CD4-positive, CD25-positive, alpha-beta regulatory T cell (primary cell): ENCODE data around the gene B3GALT5. TPM values are rescaled to one million over a fixed set of nuclear protein-coding genes. Genes with fewer than 3 reads are reported as not detected.

Experiments
- ATAC-seq, 2 donors: fragments of 150-1000 bp; cut with Tn5 transposase; one replicate each; pipeline ENCODE4 v1.10.0; 2021; ENCODE audit warnings: low read depth in 2 of 2, moderate number of reproducible peaks in 2 of 2, moderate library complexity in 1 of 2
- DNase-seq, 3 donors: peaks; one replicate each; pipeline versions ENCODE4 v3.0.0 to v3.0.0-alpha.2; 2012 to 2022; ENCODE audit warnings: mixed read lengths in 1 of 3
- H3K27ac ChIP-seq: one replicate; pipeline ENCODE4 v1.7.0; 2013; ENCODE audit warnings: mild to moderate bottlenecking, low read length; ENCODE audit not compliant: insufficient read depth, poor library complexity, severe bottlenecking
- H3K27me3 ChIP-seq: one replicate; pipeline ENCODE4 v1.7.0; 2013; ENCODE audit warnings: low read length; ENCODE audit not compliant: control insufficient read depth, insufficient read depth
- H3K36me3 ChIP-seq: one replicate; pipeline ENCODE4 v1.7.0; 2013; ENCODE audit warnings: mild to moderate bottlenecking, low read length, moderate library complexity; ENCODE audit not compliant: control insufficient read depth, insufficient read depth
- H3K4me1 ChIP-seq: 2 replicates; pipeline ENCODE4 v1.7.0; 2013; ENCODE audit warnings: mild to moderate bottlenecking, low read length; ENCODE audit not compliant: insufficient read depth, control insufficient read depth, poor library complexity, severe bottlenecking
- H3K4me3 ChIP-seq: one replicate; pipeline ENCODE4 v1.7.0; 2013; ENCODE audit warnings: low read depth, mild to moderate bottlenecking, low read length, moderate library complexity
- H3K9me3 ChIP-seq, 2 experiments: 1 replicate in 1 of 2; 2 replicates in 1 of 2; pipeline ENCODE4 v1.7.0; 2013; ENCODE audit warnings: low read length in 2 of 2, mild to moderate bottlenecking in 1 of 2, moderate library complexity in 1 of 2; ENCODE audit not compliant: control insufficient read depth in 2 of 2
- H3K27ac Mint-ChIP-seq, 3 donors: one replicate each; pipeline ENCODE4 v1.8.0; 2020 to 2022; ENCODE audit warnings: mild to moderate bottlenecking in 3 of 3, mixed read lengths in 3 of 3, moderate library complexity in 2 of 3
- H3K27me3 Mint-ChIP-seq: one replicate; pipeline ENCODE4 v1.8.0; 2022; ENCODE audit warnings: mild to moderate bottlenecking, mixed read lengths
- H3K36me3 Mint-ChIP-seq: one replicate; pipeline ENCODE4 v1.8.0; 2020; ENCODE audit warnings: mixed read lengths
- H3K4me1 Mint-ChIP-seq, 4 donors: one replicate each; pipeline ENCODE4 v1.8.0; 2020 to 2022; ENCODE audit warnings: mixed read lengths in 4 of 4, mild to moderate bottlenecking in 1 of 4
- H3K4me3 Mint-ChIP-seq, 4 donors: one replicate each; pipeline ENCODE4 v1.8.0; 2020 to 2022; ENCODE audit warnings: mild to moderate bottlenecking in 4 of 4, mixed read lengths in 4 of 4, moderate library complexity in 3 of 4
- H3K9me3 Mint-ChIP-seq, 7 donors: one replicate each; pipeline ENCODE4 v1.8.0; 2020 to 2022; ENCODE audit warnings: mixed read lengths in 7 of 7, mild to moderate bottlenecking in 3 of 7, moderate library complexity in 2 of 7
- polyA plus RNA-seq, 4 donors: library from polyadenylated mRNA; unstranded; fragments of 300-500 nt; fragmentation: Illumina TruSeq; gene quantifications; one replicate each; pipeline ENCODE4 v1.2.3, GENCODE V29; 2021
- total RNA-seq: library from RNA; stranded (reverse); gene quantifications from one replicate; pipeline ENCODE4 v1.2.3, GENCODE V29; 2022

The B3GALT5 gene
- total and polyA plus RNA-seq, 5 donors from 2014 or later, result not detected

DNA sequence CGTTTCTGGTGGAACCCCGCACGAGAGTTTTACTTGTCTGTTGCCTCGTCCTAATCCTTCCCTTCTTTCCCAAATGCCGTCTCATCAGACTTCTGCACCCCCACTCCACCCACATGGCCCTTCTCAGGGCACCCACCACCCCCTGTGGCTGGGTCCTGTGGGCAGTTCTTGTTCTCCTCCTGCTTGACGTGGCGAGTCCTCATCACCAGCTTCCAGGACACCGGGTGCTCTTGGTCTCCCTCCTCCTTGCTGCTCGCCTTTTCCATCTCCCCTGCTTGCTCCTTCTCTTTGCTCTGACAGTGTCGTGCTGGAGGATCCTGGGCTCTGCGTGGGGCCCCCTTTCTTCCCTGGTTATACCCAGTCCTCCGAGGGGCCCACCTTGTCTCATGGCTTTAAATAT, 51.8 kb downstream of the B3GALT5 start:
- DNase-seq (no peak), ATAC-seq (no peak)
- no peaks in the 10 kb centered on the region for H3K4me1 ChIP-seq
- H3K9me3 ChIP-seq, result no peaks in the 10 kb centered on the region
- Mint-ChIP-seq H3K27me3 (peaks cover 4% of the 10 kb centered on the region), H3K9me3 (peaks cover 0 to 2% (median 0%) of the 10 kb centered on the region in 7 donors), H3K4me1 (peaks cover 0 to 2% (median 0%) of the 10 kb centered on the region in 4 donors), H3K4me3 (no peak overlapping the region), H3K36me3 (no peaks in the 10 kb centered on the region), H3K27ac (peak overlapping the region in 1 of 3 donors; percentile 81)
- no peaks in the 10 kb centered on the region for H3K36me3 ChIP-seq
- no peaks in the 10 kb centered on the region for H3K27me3 ChIP-seq
- H3K4me3 ChIP-seq, result no peak overlapping the region
- no peak overlapping the region for H3K27ac ChIP-seq

- DNase-seq (no peak), ATAC-seq (no peak)
- no peak overlapping the region for H3K4me3 ChIP-seq
- H3K4me1 ChIP-seq, result no peaks in the 10 kb centered on the region
- Mint-ChIP-seq H3K27ac (no peak overlapping the region), H3K9me3 (peaks cover 0 to 3% (median 0%) of the 10 kb centered on the region in 7 donors), H3K36me3 (no peaks in the 10 kb centered on the region), H3K27me3 (peaks cover 4% of the 10 kb centered on the region), H3K4me1 (peaks cover 0 to 2% (median 0%) of the 10 kb centered on the region in 4 donors), H3K4me3 (no peak overlapping the region)
- H3K27ac ChIP-seq, result no peak overlapping the region
- no peaks in the 10 kb centered on the region for H3K36me3 ChIP-seq
- no peaks in the 10 kb centered on the region for H3K9me3 ChIP-seq
- H3K27me3 ChIP-seq, result no peaks in the 10 kb centered on the region
These were observed 53.3 kb downstream of the B3GALT5 start for GRCh38 chr21:39666026-39666425.

GRCh38 chr21:39666681-39667315, 54.1 kb downstream of the B3GALT5 start:
- ATAC-seq (no peak), DNase-seq (no peak)
- peaks cover 0 to 3% (median 0%) of the 10 kb centered on the region in 7 donors for H3K9me3 Mint-ChIP-seq
- peaks cover 0 to 2% (median 0%) of the 10 kb centered on the region in 4 donors for H3K4me1 Mint-ChIP-seq
- peaks cover 4% of the 10 kb centered on the region for H3K27me3 Mint-ChIP-seq
- no peaks in the 10 kb centered on the region for H3K36me3 Mint-ChIP-seq
- Histone ChIP-seq H3K36me3 (no peaks in the 10 kb centered on the region), H3K27me3 (no peaks in the 10 kb centered on the region), H3K4me3 (no peak overlapping the region), H3K9me3 (no peaks in the 10 kb centered on the region), H3K27ac (no peak overlapping the region), H3K4me1 (no peaks in the 10 kb centered on the region)
- no peak overlapping the region for H3K27ac Mint-ChIP-seq
- no peak overlapping the region for H3K4me3 Mint-ChIP-seq

- Histone ChIP-seq H3K27ac (no peak overlapping the region), H3K36me3 (no peaks in the 10 kb centered on the region), H3K4me3 (no peak overlapping the region), H3K9me3 (no peaks in the 10 kb centered on the region), H3K27me3 (no peaks in the 10 kb centered on the region), H3K4me1 (no peaks in the 10 kb centered on the region)
- Mint-ChIP-seq H3K27me3 (peaks cover 4% of the 10 kb centered on the region), H3K9me3 (peaks cover 0 to 3% (median 0%) of the 10 kb centered on the region in 7 donors), H3K27ac (peak overlapping the region in 1 of 3 donors; percentile 67), H3K4me3 (no peak overlapping the region), H3K4me1 (peaks cover 0 to 2% (median 0%) of the 10 kb centered on the region in 4 donors), H3K36me3 (no peaks in the 10 kb centered on the region)
- no peak for DNase-seq
- no peak for ATAC-seq
These were observed 54.7 kb downstream of the B3GALT5 start for GRCh38 chr21:39667353-39667891.

GRCh38 chr21:39668369-39668768, 55.6 kb downstream of the B3GALT5 start:
- Histone ChIP-seq H3K4me1 (no peaks in the 10 kb centered on the region), H3K9me3 (no peaks in the 10 kb centered on the region), H3K27ac (no peak overlapping the region), H3K4me3 (no peak overlapping the region), H3K27me3 (no peaks in the 10 kb centered on the region), H3K36me3 (no peaks in the 10 kb centered on the region)
- ATAC-seq, result no peak
- Mint-ChIP-seq H3K27me3 (peaks cover 4% of the 10 kb centered on the region), H3K9me3 (peaks cover 0 to 3% (median 0%) of the 10 kb centered on the region in 7 donors), H3K4me1 (peaks cover 0 to 2% (median 0%) of the 10 kb centered on the region in 4 donors), H3K36me3 (no peaks in the 10 kb centered on the region), H3K4me3 (no peak overlapping the region), H3K27ac (no peak overlapping the region)
- DNase-seq, result no peak

DNA sequence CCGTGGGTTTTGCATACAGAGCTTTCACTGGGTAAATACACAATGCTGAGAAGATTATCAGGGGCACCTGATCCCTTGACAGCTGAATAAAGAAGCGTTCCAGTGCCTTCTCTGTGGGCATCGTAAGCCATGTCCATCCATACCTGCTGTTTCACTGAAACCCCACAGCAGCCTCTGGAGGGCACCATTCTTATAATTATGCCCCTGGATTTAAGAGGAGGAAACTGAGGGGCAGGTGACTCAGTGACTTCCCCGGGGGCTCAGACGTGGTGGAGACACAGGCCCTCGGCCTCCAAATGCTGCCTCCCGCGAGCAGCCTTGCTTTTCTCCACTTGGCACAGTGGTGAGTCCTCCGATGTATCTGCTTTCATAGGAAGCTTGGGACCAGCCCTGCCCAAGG, 56.7 kb downstream of the B3GALT5 start:
- H3K36me3 Mint-ChIP-seq, result no peaks in the 10 kb centered on the region
- H3K27ac Mint-ChIP-seq, result no peak overlapping the region
- H3K9me3 ChIP-seq, result no peaks in the 10 kb centered on the region
- peaks cover 0 to 2% (median 0%) of the 10 kb centered on the region in 4 donors for H3K4me1 Mint-ChIP-seq
- H3K36me3 ChIP-seq, result no peaks in the 10 kb centered on the region
- no peak overlapping the region for H3K4me3 Mint-ChIP-seq
- no peak overlapping the region for H3K27ac ChIP-seq
- peaks cover 0 to 3% (median 0%) of the 10 kb centered on the region in 7 donors for H3K9me3 Mint-ChIP-seq
- no peak overlapping the region for H3K4me3 ChIP-seq
- no peaks in the 10 kb centered on the region for H3K27me3 ChIP-seq
- H3K27me3 Mint-ChIP-seq, result peaks cover 4% of the 10 kb centered on the region
- no peaks in the 10 kb centered on the region for H3K4me1 ChIP-seq
- DNase-seq (no peak), ATAC-seq (no peak)

DNA sequence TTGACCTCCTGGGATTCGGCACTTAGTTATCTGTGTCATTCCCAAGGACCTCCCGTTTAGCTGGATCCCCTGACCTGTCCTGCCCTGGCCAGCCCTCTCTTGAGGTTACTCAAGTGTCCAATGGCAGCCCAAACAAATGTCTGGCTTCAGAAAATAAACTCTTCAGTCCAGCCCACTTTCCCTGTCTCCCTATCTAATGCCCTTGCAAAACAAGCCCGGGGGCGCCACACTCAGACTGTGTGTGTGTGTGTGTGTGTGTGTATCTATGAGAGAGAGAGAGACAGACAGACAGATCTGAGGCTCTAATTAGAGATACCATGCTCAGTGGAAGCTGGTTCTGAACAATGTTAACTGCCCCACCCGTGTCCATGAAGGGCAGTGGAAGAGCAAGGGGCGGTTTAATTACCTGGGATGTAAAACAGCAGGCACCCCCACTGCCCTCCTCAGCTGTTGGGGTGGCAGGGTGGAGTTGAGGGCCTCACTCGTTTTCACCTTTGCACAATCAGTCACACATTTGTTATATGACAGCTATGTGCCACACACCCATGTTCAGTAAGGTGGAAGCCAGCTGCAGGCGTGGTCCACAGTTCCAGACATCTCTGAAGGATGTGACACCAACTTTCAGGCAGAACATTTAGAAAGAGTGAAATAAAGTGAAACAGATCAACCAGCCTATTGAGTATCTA, 57.4 kb downstream of the B3GALT5 start:
- no peak overlapping the region for H3K27ac Mint-ChIP-seq
- no peaks in the 10 kb centered on the region for H3K9me3 ChIP-seq

More for the DNA sequence above, 57.4 kb downstream of the B3GALT5 start:
- Histone ChIP-seq H3K36me3 (no peaks in the 10 kb centered on the region), H3K4me1 (no peaks in the 10 kb centered on the region), H3K4me3 (no peak overlapping the region), H3K27ac (no peak overlapping the region), H3K27me3 (no peaks in the 10 kb centered on the region)
- Mint-ChIP-seq H3K4me1 (peaks cover 0 to 2% (median 0%) of the 10 kb centered on the region in 4 donors), H3K9me3 (peaks cover 0 to 3% (median 0%) of the 10 kb centered on the region in 7 donors), H3K36me3 (no peaks in the 10 kb centered on the region), H3K27me3 (peaks cover 4% of the 10 kb centered on the region), H3K4me3 (no peak overlapping the region)
- DNase-seq (no peak), ATAC-seq (no peak)
